ENCODE data around the gene LCT.
A peak's percentile ranks its signal among the peaks of the same experiment; 100 is the strongest.
"Not testable (repeated sequence)": the region's sequence is repeated elsewhere in the genome, so short reads cannot be mapped to it uniquely, and the experiment has no call there.

The LCT gene

DNA sequence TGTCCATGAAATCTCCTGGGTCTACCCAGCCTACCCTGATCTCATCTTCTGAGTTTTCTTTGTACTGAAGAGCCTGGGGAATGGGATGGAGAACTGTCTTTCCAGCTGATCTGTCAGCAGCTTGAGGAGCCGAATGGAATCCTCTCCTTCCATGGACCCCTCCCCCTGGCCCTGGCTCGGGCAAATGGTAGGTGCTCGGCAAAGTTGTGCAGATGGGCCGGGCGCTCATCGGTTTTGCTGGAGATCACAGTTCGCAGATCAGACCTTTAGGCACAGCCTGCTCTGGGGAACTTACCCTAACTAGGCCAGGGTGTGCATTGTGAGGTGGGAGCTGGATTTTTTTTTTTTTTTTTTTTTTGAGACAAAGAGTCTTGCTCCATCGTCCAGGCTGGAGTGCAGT lies 40.4 kb downstream of the LCT start:
- DNase-seq = no peak

- DNase-seq = not testable (repeated sequence)
Observed at GRCh38 chr2:135795641-135796040, 41.3 kb downstream of the LCT start.

- no peak for DNase-seq
Observed at GRCh38 chr2:135792401-135793150, 44.4 kb downstream of the LCT start.

- no peak for DNase-seq
Observed at GRCh38 chr2:135791418-135792190, 45.4 kb downstream of the LCT start.

DNA sequence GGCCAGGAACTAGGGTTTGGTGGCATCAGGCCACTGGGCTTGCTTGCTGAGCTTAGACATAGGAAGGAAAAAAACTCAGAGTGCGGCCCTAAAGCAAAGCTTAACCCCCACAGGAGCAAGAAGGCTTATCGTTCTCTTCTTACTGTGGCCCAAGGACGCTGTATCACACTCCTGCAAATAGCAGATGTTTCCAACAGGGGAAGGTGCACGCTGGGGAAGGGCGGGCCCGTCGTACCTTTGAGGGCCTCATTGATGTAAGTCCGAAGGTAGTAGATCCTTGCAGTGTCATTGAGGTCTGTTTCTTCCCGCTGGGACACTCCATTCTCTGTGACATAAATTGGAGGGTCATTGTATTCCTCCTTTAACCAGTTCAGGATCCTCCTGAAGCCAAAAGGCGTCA lies 46.6 kb downstream of the LCT start:
- DNase-seq = no peak

GRCh38 chr2:135786823-135787222 lies 50.2 kb downstream of the LCT start:
- DNase-seq = no peak

GRCh38 chr2:135785032-135785431 lies 52.0 kb downstream of the LCT start:
- no peak for DNase-seq

DNA sequence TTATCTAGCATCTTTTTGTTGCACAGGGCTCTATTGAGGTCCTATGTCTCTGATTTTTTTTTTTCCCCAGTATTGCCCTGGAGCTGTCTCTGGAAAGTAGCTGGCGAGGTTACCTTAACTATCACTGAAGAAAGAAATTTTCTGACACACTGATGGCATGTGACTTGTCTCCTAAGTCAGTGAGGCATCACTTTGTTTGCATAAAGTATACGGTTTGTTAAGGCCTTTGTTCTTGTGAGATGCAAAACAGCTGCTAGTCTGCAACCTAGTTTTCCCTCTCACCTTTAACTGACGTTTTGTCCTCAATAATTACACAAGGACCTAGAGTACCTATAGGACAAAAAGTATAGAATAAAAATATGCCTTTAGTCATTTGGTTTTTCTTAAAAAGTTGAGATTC lies 53.5 kb downstream of the LCT start:
- no peak for DNase-seq

GRCh38 chr2:135782231-135782630 lies 54.8 kb downstream of the LCT start:
- DNase-seq = no peak

DNA sequence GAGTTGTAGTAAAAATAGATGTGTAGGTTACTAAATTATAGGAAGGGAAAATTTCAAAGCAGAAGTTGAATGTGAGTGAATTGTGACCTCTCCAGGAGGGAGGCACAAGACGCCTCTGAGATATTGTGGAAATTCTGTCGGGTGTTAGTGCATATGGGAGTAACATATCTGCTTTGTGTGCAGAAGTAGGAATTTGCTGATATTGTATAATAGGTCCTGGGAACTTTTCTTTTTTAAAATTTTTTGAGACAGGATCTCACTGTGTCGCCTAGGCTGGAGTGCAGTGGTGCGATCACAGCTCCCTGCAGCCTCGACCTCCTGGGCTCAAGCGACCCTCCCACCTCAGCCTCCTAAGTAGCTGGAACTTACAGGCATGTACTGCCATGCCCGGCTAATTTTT lies 60.6 kb downstream of the LCT start:
- no peak for DNase-seq

- DNase-seq = no peak
Observed at GRCh38 chr2:135775420-135775819, 61.6 kb downstream of the LCT start.

GRCh38 chr2:135773917-135774316 lies 63.1 kb downstream of the LCT start:
- no peak for DNase-seq

DNA sequence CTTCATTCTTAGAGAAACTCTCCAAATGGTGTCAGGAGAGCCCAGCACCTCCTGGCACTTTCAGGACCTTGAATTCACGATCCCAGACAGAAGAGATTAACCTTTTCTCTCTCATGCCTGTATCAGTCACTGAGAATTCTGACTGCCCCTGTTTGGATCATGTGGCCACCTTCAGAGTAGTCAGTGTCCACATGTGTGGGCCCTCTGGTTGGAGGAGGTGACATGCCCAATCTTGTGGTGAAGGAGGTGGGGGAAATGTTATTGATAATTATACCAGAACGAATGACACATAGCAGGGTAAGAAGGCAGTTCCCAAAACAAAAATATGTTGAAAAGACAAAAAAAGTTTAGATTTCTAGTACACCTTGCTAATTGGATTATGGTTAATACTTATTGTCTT lies 63.7 kb downstream of the LCT start:
- no peak for DNase-seq

- no peak for DNase-seq
Observed at GRCh38 chr2:135768863-135769262, 68.1 kb downstream of the LCT start.

GRCh38 chr2:135762530-135762929 lies 74.5 kb downstream of the LCT start:
- no peak for DNase-seq

DNA sequence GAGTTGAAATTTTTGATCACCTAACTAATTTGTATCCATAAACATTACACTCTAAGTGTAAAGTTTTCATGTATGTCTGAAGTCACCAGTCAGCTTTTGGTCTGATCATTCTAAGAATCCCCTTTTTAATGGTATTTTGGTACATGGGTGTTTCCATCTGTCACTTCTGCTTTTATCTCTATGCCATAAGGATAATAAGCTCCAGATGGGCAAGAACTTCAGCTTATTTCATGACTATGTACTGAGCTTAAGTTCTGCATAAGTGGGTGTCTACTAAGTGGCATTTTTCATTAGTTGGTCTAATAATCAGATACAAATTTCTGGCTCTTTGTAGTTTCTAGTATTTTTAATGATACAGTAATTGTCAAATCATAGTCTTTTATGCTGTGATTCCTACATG lies 75.0 kb downstream of the LCT start:
- no peak for DNase-seq

DNA sequence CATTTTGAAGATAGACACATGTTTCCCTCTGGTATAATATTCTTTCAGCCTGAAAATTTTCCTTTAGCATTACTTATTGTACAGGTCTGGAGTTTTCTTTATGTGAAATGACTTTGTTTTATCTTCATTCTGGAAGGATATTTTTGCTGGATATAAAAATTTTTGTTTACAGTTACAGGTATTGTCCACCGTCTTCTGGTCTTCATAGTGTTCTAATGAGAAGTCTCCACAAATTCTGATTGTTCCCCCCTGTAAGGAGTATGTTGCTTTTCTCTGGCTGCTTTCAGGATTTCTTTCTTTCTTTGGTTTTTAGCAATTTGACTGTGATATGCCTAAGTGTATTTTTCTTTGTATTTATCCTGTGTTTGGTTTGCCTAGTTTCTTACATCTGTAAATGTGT lies 80.3 kb downstream of the LCT start:
- DNase-seq = no peak

DNA sequence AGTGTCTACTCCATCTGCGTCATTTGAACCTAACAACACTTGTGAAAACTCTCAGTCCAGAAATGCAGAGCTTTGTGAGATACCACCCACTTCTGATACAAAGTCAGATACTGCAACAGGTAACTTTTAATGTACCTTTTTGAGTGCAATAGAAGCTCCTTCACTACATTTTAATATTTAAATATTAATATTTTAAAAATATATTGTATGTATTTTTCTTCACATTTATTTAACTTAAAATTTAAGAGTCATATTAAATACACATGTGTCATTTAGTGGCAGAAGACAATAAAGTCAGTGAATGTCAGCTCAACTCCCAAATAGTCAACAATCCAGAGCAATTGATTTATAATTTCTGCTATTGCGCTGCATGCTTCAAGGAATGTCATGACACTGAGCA lies 81.4 kb downstream of the LCT start:
- DNase-seq = no peak

DNA sequence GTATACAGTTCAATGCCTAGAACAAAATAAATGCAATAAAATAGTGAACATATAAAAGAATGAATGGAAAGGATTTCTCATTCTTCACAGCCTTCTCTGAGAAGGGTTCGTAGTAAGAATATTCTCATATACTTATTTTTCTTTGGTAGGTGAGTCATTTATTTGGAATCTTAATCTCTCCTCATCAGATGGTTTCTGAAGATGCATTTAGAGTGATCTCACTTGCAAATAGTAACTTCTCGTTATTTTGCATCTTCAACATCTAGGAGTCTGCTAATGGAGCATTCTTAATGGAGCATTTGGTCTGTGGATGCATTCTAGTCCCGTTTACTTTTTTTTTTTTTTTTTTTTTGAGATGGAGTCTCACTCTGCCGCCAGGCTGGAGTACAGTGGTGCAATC lies 91.4 kb downstream of the LCT start:
- DNase-seq = no peak

GRCh38 chr2:135744760-135745314 lies 92.1 kb downstream of the LCT start:
- DNase-seq = no peak

DNA sequence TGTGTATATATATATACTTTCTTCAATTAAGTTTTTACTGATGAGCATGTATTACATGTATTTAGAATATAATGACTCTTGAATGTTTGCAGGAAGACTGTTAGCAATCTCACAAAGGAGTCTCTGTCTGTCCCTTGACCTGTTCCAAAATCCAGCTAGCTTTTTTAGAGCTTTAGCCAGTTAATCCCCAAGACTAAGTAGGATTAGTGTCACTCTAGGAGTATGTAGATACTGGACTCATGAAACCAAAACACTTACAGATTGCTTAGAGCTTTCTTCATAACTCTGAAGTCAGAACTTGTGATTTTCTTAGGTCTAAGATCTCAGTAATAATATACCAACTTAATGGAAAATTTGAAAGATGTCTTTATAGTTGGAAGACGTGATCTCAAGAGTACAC lies 93.1 kb downstream of the LCT start:
- DNase-seq = no peak

DNA sequence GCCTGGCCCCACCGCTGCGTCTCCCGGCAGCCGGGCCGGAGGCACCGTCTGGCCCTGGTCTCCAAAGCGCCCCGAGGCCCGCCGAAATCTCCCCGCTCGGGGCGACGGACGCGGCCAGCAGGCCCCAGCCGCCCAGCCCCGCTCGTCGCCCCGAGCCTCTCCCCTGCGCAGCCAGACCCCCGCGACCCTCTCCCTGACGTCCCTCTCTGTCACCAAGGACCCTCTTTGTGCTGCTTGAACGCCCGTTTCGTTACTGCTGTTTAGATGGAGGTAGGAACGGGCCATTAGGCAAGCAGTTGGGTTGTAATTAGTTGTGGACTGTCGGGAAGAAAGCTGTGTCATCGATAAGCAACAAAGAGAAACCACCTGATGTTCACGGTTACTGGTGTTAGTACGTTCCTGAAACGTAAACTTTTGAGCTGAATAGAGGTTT lies 94.6 kb downstream of the LCT start:
- peak; percentile 53 for DNase-seq

DNA sequence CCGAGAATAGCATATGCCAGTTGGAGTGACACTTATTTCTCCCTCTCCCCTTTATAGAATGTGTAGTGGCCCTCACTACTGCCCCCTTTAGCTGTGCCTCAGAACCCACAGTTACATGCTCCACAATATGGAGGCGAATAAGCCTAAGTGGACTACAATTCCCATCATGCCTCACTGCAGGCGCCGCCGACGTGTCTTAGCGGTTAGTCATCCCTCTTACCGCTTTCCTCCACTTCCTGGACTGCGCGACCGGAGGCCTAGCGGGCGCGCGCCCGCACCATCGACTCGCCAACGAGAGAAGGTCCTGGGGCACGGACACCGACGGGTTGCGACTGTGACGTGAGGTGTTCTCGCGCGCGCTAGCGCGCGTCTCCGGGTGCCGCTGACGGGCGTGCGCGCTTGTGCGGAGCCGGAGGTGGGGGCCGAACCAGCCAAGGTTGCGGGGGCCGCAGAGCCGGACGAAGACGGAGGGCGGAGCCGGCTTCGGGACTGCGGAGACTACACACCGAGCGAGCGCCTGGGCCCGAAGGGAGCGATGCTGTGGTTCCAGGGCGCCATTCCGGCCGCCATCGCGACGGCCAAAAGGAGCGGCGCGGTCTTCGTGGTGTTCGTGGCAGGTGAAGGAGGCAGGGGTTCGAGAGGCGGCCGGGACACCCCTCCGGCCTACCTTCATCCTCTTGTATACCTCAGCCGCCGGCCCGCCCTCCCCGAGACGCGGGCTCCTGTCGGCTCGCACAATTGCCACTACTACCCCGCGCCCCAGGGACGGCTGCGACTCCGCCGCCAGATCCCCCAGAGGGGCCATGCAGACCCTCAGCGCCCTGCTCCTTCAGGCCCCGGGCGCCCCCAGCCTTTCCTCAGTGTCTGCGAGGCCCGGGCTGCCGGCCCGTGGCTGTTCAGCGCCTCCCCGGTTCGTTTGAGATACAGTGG lies 95.3 kb downstream of the LCT start, which contains the start of gene UBXN4:
TSS of gene UBXN4 (plus strand) at position 461 of the 930 bp plus-strand sequence. CDS start at position 536, 75 bp downstream.
- peak; percentile 89 for DNase-seq

Measured in central memory CD4-positive, alpha-beta T cell (primary cell).